NCI-H2227 treated with DMSO at 0.1 percent for 48 hours (cell line): Measurements from ENCODE around the gene PREX1.

ENCODE experiments used
- DNase-seq: peaks from one replicate; lab custom pipeline; 2025; lab: John Stamatoyannopoulos, UW

PREX1 gene

DNA sequence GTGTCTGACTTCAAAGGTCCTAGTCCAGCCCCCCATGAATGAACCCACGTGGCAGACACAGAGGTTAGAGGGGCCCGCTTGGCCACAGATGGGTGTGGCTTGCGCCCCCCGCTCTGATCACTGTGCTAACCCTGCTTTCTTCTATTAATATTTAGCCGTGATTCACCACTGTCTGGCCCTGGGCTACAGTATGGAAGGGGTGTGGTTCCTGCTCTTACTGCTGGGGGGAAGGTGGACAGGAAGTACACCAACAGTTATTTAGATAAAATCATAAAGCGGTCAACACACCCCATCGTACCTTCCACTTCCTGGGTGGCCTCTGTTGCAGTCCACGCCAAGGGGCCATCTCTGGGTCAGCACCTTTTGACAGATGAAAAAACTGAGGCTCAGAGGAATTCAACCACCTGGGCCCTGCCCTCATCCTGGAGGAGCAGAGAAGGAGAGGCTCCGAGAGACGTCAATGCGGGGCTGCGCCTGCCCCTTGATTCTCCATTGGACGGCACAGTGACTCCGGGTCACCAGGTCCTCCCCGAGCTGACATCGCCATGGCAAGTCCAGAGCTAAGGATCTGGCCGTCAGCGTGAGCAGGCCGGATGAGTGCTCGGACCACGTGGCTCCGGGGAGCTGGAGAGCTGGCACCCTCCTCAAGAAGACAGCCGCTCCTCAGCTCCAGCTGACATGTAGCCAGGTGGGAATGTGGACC lies 206.3 kb downstream of the PREX1 start:
- no peak for DNase-seq

GRCh38 chr20:48620507-48621375 lies 207.1 kb downstream of the PREX1 start:
- peak; percentile 62 for DNase-seq

- DNase-seq, result no peak
These were observed 207.7 kb downstream of the PREX1 start for GRCh38 chr20:48620154-48620506.

- no peak for DNase-seq
These were observed 208.4 kb downstream of the PREX1 start for GRCh38 chr20:48619126-48620101.

- no peak for DNase-seq
These were observed 209.2 kb downstream of the PREX1 start for GRCh38 chr20:48618631-48619030.

GRCh38 chr20:48618052-48618451 lies 209.7 kb downstream of the PREX1 start:
- no peak for DNase-seq

DNA sequence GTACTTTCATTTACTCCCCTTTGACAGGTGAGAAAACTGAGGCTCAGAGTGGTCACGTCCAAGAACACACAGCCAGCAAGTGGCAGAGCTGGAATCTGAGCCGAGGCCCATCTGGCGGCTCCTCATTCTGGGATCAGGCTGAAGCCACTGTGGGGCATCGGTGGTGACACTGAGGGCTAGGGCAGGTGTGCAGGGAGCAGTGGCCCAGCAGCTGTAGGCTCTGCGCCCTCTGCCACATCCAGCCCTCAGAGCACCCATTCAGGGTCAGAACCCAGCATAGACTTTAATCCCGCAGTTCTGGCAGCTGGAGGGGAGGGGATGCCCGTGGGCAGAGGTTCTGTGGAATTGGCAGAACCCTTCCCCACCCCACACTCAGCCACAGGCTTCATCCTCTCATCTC lies 210.3 kb downstream of the PREX1 start:
- DNase-seq, result no peak

DNA sequence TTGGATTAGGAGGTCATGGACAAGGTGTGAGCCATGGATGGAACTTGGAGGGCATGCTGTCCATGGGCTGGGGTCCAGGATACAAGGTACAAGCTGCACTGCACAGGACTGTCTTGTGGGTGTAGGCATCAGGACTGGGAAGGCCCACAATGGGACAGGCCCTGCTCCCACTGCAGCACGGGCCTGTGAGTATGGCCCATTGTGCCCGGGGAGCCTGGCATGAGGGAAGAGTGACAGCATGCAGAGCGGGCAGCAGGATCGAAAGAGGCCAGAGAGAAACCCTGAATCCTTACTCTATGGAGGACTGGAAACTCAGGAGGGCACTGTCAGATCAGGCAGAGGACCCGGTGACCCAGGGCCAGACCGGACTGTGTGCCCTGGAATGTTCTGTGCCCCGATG lies 211.3 kb downstream of the PREX1 start:
- DNase-seq, result no peak

DNA sequence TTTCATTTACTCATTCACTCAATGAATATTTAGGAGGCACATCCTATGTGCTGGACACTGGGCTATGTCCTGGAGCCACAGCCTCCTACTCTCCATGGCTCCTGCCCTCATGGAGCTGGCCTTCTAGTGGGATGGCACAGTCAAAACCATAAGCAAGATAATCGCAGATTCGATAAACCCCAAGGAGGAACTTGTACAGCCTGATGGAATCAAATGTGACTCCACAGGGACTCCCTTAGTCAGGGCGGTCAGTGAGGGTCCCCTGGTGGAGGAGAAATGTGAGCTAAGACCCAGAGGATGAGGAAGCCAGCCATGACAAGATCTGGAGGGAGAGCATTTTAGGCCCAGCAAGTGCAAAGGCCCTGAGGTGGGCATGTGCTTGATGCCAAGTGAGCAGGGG lies 211.9 kb downstream of the PREX1 start:
- no peak for DNase-seq

DNA sequence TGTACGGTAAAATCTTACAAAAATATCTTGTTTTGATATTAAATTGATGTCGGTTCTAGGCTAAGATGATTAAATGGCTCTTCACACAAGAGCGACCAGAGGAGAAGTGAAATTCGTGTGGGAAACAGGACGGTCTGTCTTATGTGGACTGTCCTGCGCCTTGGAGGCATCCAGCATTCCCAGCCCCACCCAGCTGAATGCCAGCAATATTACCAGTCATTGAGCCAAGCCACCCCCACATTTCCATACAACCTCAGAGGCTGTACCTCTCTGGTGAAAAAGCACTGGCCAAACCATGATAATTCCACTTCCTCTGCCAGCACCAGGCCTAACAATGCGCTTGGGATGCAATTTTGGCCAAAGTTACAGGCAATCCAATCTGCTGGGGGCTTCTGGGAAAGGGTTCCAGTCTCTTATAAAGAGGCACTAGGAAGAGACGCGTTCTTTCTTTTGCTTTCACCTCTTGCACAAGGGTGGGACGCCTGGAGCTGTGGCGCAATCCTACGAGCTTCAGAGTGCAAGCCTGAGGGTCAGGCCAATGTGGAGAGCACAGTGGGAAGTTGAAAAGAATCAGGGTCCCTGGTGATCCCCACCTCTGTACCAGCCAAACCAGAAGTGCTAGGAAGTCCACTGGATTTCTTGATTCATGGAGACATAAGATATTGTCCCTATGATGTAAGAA lies 213.1 kb downstream of the PREX1 start:
- no peak for DNase-seq

GRCh38 chr20:48613926-48614325 lies 213.9 kb downstream of the PREX1 start:
- DNase-seq, result no peak

- no peak for DNase-seq
These were observed 215.5 kb downstream of the PREX1 start for GRCh38 chr20:48612335-48612734.

GRCh38 chr20:48610996-48611395 lies 216.8 kb downstream of the PREX1 start:
- DNase-seq, result no peak

GRCh38 chr20:48609491-48609978 lies 218.3 kb downstream of the PREX1 start:
- DNase-seq, result no peak

DNA sequence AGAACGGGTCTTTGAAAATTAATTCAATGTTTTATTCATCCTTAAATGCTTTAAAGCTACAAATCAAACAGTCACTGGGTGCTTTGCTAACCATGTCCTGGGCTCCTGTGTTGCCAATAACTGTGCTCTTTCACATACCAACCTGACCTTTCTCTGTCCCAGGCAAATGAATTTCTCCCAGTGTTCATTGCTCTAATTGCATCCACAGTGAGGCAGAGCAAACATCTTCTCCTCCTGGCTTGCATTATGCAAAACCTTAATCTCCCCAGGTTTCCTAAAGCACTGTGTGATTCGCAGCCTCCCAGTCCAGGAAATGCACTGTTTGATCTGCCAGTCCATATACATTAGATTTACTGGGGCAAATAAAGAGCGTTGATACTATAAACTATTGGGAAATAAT lies 219.0 kb downstream of the PREX1 start:
- DNase-seq, result no peak

DNA sequence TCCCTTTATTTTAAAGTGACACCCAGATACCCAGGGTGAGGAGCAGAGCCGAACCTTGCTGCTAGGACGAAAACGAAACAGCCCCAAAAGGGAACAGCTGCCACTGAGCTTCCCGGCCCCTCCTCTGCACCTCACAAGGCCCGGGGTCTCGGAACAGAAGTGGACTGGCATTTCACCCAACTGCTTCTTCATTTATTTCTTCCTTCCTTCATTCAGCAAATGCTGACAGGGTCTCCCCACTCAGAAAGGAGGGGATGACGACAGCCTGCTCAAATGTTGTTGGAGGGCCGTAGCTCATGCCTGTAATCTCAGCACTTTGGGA lies 220.3 kb downstream of the PREX1 start:
- no peak for DNase-seq

DNA sequence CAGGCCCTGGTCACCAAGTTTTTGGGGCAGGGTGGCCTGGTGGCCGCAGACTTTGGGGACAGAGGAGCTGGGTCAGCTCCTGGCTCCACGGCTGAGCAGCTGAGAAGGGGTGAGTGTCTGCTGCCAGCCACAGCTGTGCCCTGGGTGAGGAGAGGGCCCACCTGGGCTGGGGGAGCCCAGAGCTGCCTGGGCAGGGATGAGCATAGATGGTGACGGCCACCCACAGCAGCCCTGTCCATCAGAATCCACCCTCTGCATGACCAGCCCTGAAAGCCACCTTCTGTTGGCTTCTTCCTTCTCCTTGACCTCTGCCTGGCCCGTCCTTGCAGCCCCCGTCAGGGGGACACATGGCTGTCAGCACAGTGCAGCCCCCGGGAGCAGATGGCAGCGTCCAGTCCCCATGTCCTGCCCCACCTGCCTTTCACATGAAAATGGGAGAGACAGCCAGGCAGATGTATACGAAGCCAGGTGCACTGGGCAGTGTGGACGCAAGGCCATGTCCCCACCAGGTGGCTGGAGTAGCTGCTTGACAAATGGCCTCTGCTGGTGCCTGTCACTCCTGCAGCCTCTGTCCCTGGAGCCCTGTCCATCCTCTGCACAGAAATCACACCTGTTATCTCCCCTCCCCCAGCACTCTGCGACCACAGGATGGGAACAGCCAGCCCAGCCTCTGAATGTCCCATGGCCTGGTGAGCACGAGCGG lies 220.8 kb downstream of the PREX1 start:
- DNase-seq, result no peak

GRCh38 chr20:48606172-48606840 lies 221.5 kb downstream of the PREX1 start:
- DNase-seq, result no peak

DNA sequence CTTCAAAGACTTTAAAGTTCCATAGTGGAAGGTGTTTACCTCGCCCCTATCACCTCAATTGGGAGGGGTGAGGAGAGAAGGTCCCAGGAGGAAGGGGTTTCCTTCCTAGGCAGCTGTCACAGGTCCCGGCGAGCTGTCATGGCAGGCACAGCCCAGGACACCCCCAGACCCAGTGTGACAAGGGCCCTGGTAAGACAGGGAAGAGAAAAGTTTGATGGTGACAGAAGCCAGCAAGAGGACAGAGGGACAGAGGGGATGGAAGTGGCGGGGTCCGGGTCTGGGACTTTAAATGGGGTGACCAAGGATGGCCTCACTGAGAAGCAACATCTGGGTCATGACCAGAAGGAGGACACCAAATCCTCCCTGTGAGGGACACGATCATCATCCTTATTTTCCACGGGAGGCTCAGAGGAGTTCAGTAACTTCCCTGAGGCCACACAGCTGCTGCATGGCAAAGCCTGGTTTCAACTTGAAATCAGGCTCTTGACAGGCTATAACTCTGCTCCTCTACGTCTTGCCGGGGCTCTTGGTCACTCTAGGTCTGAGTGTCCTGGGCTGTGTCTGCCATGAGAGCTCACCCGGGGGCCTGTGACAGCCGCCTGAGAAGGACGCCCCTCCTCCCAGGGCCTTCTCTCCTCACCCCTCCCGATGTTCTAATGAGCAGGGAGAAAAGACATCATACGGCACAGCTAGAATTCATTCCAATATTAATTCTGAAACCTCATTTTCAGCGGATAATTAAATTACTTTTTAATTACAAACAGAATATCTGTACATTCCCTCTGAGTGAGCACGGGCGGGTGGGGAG lies 222.2 kb downstream of the PREX1 start:
- DNase-seq, result no peak

GRCh38 chr20:48604936-48605335 lies 222.9 kb downstream of the PREX1 start:
- no peak for DNase-seq
